Activated naive CD4-positive, alpha-beta T cell treated with anti-CD3 and anti-CD28 coated beads, Interleukin-2, amount 50 U/mL, for 72 hours (primary cell): ENCODE results near the gene AGAP1. TPM values are rescaled to one million over a fixed set of nuclear protein-coding genes. Genes with fewer than 3 reads are reported as not detected.

Experiments
- ATAC-seq, 2 donors: fragments of 150-1000 bp; cut with Tn5 transposase; 2 replicates each; pipeline ENCODE4 v1.10.0; 2021; ENCODE audit warnings: mild to moderate bottlenecking in 2 of 2, moderate library complexity in 2 of 2
- DNase-seq, 2 donors: peaks; one replicate each; pipeline ENCODE4 v3.0.0; 2021 to 2022; ENCODE audit warnings: low spot score in 2 of 2
- H3K27ac Mint-ChIP-seq, 2 donors: one replicate each; pipeline ENCODE4 v1.8.0; 2022; ENCODE audit warnings: mild to moderate bottlenecking in 2 of 2, mixed read lengths in 2 of 2
- H3K36me3 Mint-ChIP-seq, 2 donors: one replicate each; pipeline ENCODE4 v1.8.0; 2022; ENCODE audit warnings: mixed read lengths in 2 of 2
- H3K9me3 Mint-ChIP-seq, 2 donors: one replicate each; pipeline ENCODE4 v1.8.0; 2022; ENCODE audit warnings: mixed read lengths in 2 of 2
- total RNA-seq, 2 donors: library from RNA; stranded (reverse); gene quantifications; one replicate each; pipeline ENCODE4 v1.2.3, GENCODE V29; 2022

The AGAP1 gene
- total RNA-seq, 2 donors from 2014 or later: 0.48 to 7.2 TPM

GRCh38 chr2:235709969-235710879, 216.4 kb downstream of the AGAP1 start:
- Mint-ChIP-seq H3K27ac (no peak overlapping the region), H3K9me3 (no peaks in the 10 kb centered on the region), H3K36me3 (no peaks in the 10 kb centered on the region)
- ATAC-seq (no peak), DNase-seq (no peak)

GRCh38 chr2:235710933-235711332, 217.1 kb downstream of the AGAP1 start:
- Mint-ChIP-seq H3K9me3 (no peaks in the 10 kb centered on the region), H3K36me3 (no peaks in the 10 kb centered on the region), H3K27ac (no peak overlapping the region)
- ATAC-seq (no peak), DNase-seq (no peak)

GRCh38 chr2:235711527-235711926, 217.7 kb downstream of the AGAP1 start:
- H3K36me3 Mint-ChIP-seq: no peaks in the 10 kb centered on the region
- no peaks in the 10 kb centered on the region for H3K9me3 Mint-ChIP-seq
- DNase-seq (no peak), ATAC-seq (no peak)
- no peak overlapping the region for H3K27ac Mint-ChIP-seq

GRCh38 chr2:235712176-235712575, 218.3 kb downstream of the AGAP1 start:
- no peaks in the 10 kb centered on the region for H3K9me3 Mint-ChIP-seq
- DNase-seq (no peak), ATAC-seq (no peak)
- H3K27ac Mint-ChIP-seq: no peak overlapping the region
- no peaks in the 10 kb centered on the region for H3K36me3 Mint-ChIP-seq

- H3K27ac Mint-ChIP-seq: no peak overlapping the region
- no peak for DNase-seq
- no peak for ATAC-seq
- H3K9me3 Mint-ChIP-seq: no peaks in the 10 kb centered on the region
- H3K36me3 Mint-ChIP-seq: no peaks in the 10 kb centered on the region
These were observed 219.3 kb downstream of the AGAP1 start for GRCh38 chr2:235713189-235713588.

- Mint-ChIP-seq H3K9me3 (no peaks in the 10 kb centered on the region), H3K36me3 (no peaks in the 10 kb centered on the region), H3K27ac (no peak overlapping the region)
- ATAC-seq: no peak
- DNase-seq: no peak
These were observed 221.8 kb downstream of the AGAP1 start for GRCh38 chr2:235715601-235716000.

GRCh38 chr2:235716875-235717496, 223.1 kb downstream of the AGAP1 start:
- Mint-ChIP-seq H3K36me3 (no peaks in the 10 kb centered on the region), H3K9me3 (no peaks in the 10 kb centered on the region), H3K27ac (no peak overlapping the region)
- no peak for DNase-seq
- ATAC-seq: no peak

GRCh38 chr2:235719146-235719942, 225.5 kb downstream of the AGAP1 start:
- ATAC-seq: no peak
- no peak for DNase-seq
- H3K27ac Mint-ChIP-seq: no peak overlapping the region
- no peaks in the 10 kb centered on the region for H3K36me3 Mint-ChIP-seq
- no peaks in the 10 kb centered on the region for H3K9me3 Mint-ChIP-seq

- ATAC-seq: no peak
- DNase-seq: no peak
- H3K9me3 Mint-ChIP-seq: no peaks in the 10 kb centered on the region
These were observed 227.8 kb downstream of the AGAP1 start for GRCh38 chr2:235721625-235722024.

GRCh38 chr2:235722869-235723268, 229.0 kb downstream of the AGAP1 start:
- H3K27ac Mint-ChIP-seq: no peak overlapping the region
- no peak for DNase-seq
- no peaks in the 10 kb centered on the region for H3K36me3 Mint-ChIP-seq
- ATAC-seq: no peak
- H3K9me3 Mint-ChIP-seq: no peaks in the 10 kb centered on the region

More at GRCh38 chr2:235721625-235722024, 227.8 kb downstream of the AGAP1 start:
- Mint-ChIP-seq H3K27ac (no peak overlapping the region), H3K36me3 (no peaks in the 10 kb centered on the region)

- no peaks in the 10 kb centered on the region for H3K9me3 Mint-ChIP-seq
- no peak overlapping the region for H3K27ac Mint-ChIP-seq
- ATAC-seq (no peak), DNase-seq (no peak)
- no peaks in the 10 kb centered on the region for H3K36me3 Mint-ChIP-seq
These were observed 229.5 kb downstream of the AGAP1 start for GRCh38 chr2:235723371-235723770.

- Mint-ChIP-seq H3K36me3 (no peaks in the 10 kb centered on the region), H3K27ac (no peak overlapping the region), H3K9me3 (no peaks in the 10 kb centered on the region)
- no peak for DNase-seq
- no peak for ATAC-seq
These were observed 230.1 kb downstream of the AGAP1 start for GRCh38 chr2:235723811-235724465.

GRCh38 chr2:235725016-235725489, 231.2 kb downstream of the AGAP1 start:
- H3K9me3 Mint-ChIP-seq: no peaks in the 10 kb centered on the region
- DNase-seq (no peak), ATAC-seq (no peak)
- no peaks in the 10 kb centered on the region for H3K36me3 Mint-ChIP-seq
- no peak overlapping the region for H3K27ac Mint-ChIP-seq

- no peak for DNase-seq
- Mint-ChIP-seq H3K27ac (no peak overlapping the region), H3K9me3 (no peaks in the 10 kb centered on the region), H3K36me3 (no peaks in the 10 kb centered on the region)
- no peak for ATAC-seq
These were observed 232.0 kb downstream of the AGAP1 start for GRCh38 chr2:235725841-235726240.

- Mint-ChIP-seq H3K27ac (no peak overlapping the region), H3K36me3 (no peaks in the 10 kb centered on the region), H3K9me3 (no peaks in the 10 kb centered on the region)
- ATAC-seq (no peak), DNase-seq (no peak)
These were observed 232.7 kb downstream of the AGAP1 start for GRCh38 chr2:235726554-235726953.

- Mint-ChIP-seq H3K36me3 (no peaks in the 10 kb centered on the region), H3K27ac (no peak overlapping the region), H3K9me3 (no peaks in the 10 kb centered on the region)
- DNase-seq (no peak), ATAC-seq (no peak)
These were observed 233.3 kb downstream of the AGAP1 start for GRCh38 chr2:235727174-235727573.
